ENCODE results near the gene VCP.

DNA sequence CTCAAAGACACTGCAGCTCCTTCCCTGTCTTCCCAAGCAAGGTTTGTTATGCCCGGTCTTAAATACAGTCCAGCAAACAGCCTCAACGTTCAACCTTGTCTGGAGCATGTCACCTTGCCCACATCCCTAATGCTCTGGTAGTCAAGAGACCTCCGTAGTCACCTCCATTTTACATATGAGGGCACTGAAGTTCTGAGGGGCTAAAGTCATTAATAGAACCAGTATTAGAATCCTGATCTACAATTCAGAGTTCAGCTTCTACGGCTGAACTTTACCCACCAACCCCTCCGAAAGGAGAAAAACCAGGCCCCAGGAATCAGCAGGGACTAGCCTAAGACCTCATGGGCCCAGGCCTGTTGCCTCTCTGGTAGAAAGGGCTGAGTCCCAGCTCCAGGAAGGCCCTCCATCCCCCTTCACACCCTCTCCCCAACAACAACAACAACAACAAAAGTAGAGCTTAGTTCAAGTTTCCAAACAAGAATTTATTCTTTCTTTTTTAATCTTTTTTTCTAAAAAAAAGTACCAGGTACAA lies 31.3 kb upstream of the VCP start:
- no peak for TF ChIP-seq POLR2AphosphoS5 (IDR thresholded peaks at IDR 0.05)
- no peak for TF ChIP-seq CTCF (IDR thresholded peaks at IDR 0.05)
- TF ChIP-seq EP300 (IDR thresholded peaks at IDR 0.05): no peak
- no peak for TF ChIP-seq POLR2A (IDR thresholded peaks at IDR 0.05; ENCODE audit: low read depth)

All from esophagus muscularis mucosa (tissue), 4 donors.